Measurements from ENCODE around the gene SEMA3A.
"Not testable (repeated sequence)": the region's sequence is repeated elsewhere in the genome, so short reads cannot be mapped to it uniquely, and the experiment has no call there.

The SEMA3A gene

GRCh38 chr7:84152995-84153394 is 41.6 kb downstream of the SEMA3A start:
- DNase-seq: no peak

GRCh38 chr7:84150370-84150769 is 44.2 kb downstream of the SEMA3A start:
- DNase-seq: not testable (repeated sequence)

GRCh38 chr7:84149573-84149972 is 45.0 kb downstream of the SEMA3A start:
- DNase-seq: no peak

- no peak for DNase-seq
Measured at GRCh38 chr7:84145892-84146291, 48.7 kb downstream of the SEMA3A start.

GRCh38 chr7:84144935-84145334 is 49.7 kb downstream of the SEMA3A start:
- no peak for DNase-seq

GRCh38 chr7:84144480-84144879 is 50.1 kb downstream of the SEMA3A start:
- no peak for DNase-seq

GRCh38 chr7:84142726-84143125 is 51.9 kb downstream of the SEMA3A start:
- DNase-seq: no peak

GRCh38 chr7:84139986-84140729 is 54.4 kb downstream of the SEMA3A start:
- DNase-seq: no peak

GRCh38 chr7:84138411-84138810 is 56.2 kb downstream of the SEMA3A start:
- no peak for DNase-seq

GRCh38 chr7:84137812-84138211 is 56.8 kb downstream of the SEMA3A start:
- no peak for DNase-seq

- no peak for DNase-seq
Measured at GRCh38 chr7:84136809-84137208, 57.8 kb downstream of the SEMA3A start.

GRCh38 chr7:84136336-84136735 is 58.3 kb downstream of the SEMA3A start:
- no peak for DNase-seq

- DNase-seq: no peak
Measured at GRCh38 chr7:84134169-84134568, 60.4 kb downstream of the SEMA3A start.

GRCh38 chr7:84125654-84126053 is 68.9 kb downstream of the SEMA3A start:
- no peak for DNase-seq

GRCh38 chr7:84123965-84124547 is 70.5 kb downstream of the SEMA3A start:
- no peak for DNase-seq

GRCh38 chr7:84122582-84123360 is 71.8 kb downstream of the SEMA3A start:
- DNase-seq: no peak

- no peak for DNase-seq
Measured at GRCh38 chr7:84117304-84117703, 77.3 kb downstream of the SEMA3A start.

- no peak for DNase-seq
Measured at GRCh38 chr7:84113906-84114850, 80.4 kb downstream of the SEMA3A start.

GRCh38 chr7:84113286-84113685 is 81.3 kb downstream of the SEMA3A start:
- DNase-seq: no peak

- DNase-seq: peak; percentile 40
Measured at GRCh38 chr7:84112771-84113170, 81.8 kb downstream of the SEMA3A start.

- DNase-seq: no peak
Measured at GRCh38 chr7:84111842-84112241, 82.7 kb downstream of the SEMA3A start.

- no peak for DNase-seq
Measured at GRCh38 chr7:84110400-84110799, 84.2 kb downstream of the SEMA3A start.

- DNase-seq: no peak
Measured at GRCh38 chr7:84108787-84109186, 85.8 kb downstream of the SEMA3A start.
